ENCODE results near the gene FOXN1.

DNA sequence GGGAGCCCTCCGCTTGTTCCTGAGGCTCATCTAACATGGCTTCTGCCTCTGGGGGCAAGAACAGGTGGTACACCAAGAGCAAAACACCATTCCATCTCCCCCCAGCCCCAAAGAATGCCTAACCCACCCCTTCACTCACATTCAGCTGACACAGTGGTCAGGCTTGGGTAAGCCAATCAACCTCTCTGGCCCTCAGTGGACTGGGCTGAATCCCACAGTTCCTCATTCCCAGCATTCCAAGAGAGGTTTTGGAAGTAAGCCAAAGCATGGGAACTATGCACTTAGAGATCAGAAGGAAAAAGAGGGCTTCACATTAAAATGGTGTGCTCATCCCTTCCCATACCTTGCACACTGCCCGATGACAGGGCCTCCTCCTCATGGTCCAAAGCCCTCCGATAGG lies 57.3 kb downstream of the FOXN1 start:
- TF ChIP-seq, protein P1, sequence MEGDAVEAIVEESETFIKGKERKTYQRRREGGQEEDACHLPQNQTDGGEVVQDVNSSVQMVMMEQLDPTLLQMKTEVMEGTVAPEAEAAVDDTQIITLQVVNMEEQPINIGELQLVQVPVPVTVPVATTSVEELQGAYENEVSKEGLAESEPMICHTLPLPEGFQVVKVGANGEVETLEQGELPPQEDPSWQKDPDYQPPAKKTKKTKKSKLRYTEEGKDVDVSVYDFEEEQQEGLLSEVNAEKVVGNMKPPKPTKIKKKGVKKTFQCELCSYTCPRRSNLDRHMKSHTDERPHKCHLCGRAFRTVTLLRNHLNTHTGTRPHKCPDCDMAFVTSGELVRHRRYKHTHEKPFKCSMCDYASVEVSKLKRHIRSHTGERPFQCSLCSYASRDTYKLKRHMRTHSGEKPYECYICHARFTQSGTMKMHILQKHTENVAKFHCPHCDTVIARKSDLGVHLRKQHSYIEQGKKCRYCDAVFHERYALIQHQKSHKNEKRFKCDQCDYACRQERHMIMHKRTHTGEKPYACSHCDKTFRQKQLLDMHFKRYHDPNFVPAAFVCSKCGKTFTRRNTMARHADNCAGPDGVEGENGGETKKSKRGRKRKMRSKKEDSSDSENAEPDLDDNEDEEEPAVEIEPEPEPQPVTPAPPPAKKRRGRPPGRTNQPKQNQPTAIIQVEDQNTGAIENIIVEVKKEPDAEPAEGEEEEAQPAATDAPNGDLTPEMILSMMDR (IDR thresholded peaks at IDR 0.05), result no peak
- TF ChIP-seq, protein P2, sequence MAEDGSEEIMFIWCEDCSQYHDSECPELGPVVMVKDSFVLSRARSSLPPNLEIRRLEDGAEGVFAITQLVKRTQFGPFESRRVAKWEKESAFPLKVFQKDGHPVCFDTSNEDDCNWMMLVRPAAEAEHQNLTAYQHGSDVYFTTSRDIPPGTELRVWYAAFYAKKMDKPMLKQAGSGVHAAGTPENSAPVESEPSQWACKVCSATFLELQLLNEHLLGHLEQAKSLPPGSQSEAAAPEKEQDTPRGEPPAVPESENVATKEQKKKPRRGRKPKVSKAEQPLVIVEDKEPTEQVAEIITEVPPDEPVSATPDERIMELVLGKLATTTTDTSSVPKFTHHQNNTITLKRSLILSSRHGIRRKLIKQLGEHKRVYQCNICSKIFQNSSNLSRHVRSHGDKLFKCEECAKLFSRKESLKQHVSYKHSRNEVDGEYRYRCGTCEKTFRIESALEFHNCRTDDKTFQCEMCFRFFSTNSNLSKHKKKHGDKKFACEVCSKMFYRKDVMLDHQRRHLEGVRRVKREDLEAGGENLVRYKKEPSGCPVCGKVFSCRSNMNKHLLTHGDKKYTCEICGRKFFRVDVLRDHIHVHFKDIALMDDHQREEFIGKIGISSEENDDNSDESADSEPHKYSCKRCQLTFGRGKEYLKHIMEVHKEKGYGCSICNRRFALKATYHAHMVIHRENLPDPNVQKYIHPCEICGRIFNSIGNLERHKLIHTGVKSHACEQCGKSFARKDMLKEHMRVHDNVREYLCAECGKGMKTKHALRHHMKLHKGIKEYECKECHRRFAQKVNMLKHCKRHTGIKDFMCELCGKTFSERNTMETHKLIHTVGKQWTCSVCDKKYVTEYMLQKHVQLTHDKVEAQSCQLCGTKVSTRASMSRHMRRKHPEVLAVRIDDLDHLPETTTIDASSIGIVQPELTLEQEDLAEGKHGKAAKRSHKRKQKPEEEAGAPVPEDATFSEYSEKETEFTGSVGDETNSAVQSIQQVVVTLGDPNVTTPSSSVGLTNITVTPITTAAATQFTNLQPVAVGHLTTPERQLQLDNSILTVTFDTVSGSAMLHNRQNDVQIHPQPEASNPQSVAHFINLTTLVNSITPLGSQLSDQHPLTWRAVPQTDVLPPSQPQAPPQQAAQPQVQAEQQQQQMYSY (CRISPR knock-in tag; IDR thresholded peaks at IDR 0.05), result no peak
- no peak for TF ChIP-seq FOXP1 (CRISPR knock-in tag; IDR thresholded peaks at IDR 0.05; ENCODE audit: borderline replicate concordance)
- no peak for TF ChIP-seq FOXJ3 (CRISPR knock-in tag; IDR thresholded peaks at IDR 0.05; ENCODE audit: borderline replicate concordance)
- TF ChIP-seq ETV6 (CRISPR knock-in tag; IDR thresholded peaks at IDR 0.05), result no peak
- TF ChIP-seq, protein P3, sequence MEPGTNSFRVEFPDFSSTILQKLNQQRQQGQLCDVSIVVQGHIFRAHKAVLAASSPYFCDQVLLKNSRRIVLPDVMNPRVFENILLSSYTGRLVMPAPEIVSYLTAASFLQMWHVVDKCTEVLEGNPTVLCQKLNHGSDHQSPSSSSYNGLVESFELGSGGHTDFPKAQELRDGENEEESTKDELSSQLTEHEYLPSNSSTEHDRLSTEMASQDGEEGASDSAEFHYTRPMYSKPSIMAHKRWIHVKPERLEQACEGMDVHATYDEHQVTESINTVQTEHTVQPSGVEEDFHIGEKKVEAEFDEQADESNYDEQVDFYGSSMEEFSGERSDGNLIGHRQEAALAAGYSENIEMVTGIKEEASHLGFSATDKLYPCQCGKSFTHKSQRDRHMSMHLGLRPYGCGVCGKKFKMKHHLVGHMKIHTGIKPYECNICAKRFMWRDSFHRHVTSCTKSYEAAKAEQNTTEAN (CRISPR knock-in tag; IDR thresholded peaks at IDR 0.05), result no peak
- no peak for TF ChIP-seq ZNF219 (CRISPR knock-in tag; IDR thresholded peaks at IDR 0.05; ENCODE audit: borderline replicate concordance)
- TF ChIP-seq ZNF396 (CRISPR knock-in tag; IDR thresholded peaks at IDR 0.05; ENCODE audit: borderline replicate concordance), result no peak
- no peak for TF ChIP-seq SMAD3 (CRISPR knock-in tag; IDR thresholded peaks at IDR 0.05; ENCODE audit: borderline replicate concordance)
- TF ChIP-seq, protein P4, sequence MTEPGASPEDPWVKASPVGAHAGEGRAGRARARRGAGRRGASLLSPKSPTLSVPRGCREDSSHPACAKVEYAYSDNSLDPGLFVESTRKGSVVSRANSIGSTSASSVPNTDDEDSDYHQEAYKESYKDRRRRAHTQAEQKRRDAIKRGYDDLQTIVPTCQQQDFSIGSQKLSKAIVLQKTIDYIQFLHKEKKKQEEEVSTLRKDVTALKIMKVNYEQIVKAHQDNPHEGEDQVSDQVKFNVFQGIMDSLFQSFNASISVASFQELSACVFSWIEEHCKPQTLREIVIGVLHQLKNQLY (CRISPR knock-in tag; IDR thresholded peaks at IDR 0.05), result no peak
- no peak for TF ChIP-seq TCF7 (CRISPR knock-in tag; IDR thresholded peaks at IDR 0.05; ENCODE audit: low read depth)
- TF ChIP-seq KAT7 (CRISPR knock-in tag; IDR thresholded peaks at IDR 0.05; ENCODE audit: borderline replicate concordance), result no peak

Measured in WTC11 (cell line).